Activated T-helper 9 cell treated with anti-CD3 and anti-CD28 coated beads, Interleukin-2, amount 50 U/mL, for 16 hours (primary cell): Measurements from ENCODE around the gene RAD51B.

Experiments
- DNase-seq: peaks from one replicate; pipeline ENCODE4 v3.0.0-alpha.2; 2020; ENCODE audit warnings: low read depth

The RAD51B gene

DNA sequence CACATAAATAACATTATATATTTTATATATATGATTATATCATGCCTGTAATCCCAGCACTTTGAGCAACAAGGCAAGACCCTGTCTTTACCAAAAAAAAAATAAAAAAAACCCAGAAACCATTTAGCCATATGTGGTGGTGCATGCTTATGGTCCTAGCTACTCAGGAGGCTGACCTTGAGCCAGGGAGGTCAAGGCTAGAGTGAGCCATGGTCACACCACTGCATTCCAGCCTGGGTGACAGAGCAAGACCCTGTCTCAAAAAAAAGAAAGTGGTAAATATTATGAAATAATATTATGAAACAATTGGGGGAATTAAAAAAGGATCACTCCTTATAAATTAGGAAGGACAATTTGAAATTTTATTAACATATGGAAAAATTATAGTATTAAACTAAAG is 16.0 kb downstream of the RAD51B start:
- no peak for DNase-seq

DNA sequence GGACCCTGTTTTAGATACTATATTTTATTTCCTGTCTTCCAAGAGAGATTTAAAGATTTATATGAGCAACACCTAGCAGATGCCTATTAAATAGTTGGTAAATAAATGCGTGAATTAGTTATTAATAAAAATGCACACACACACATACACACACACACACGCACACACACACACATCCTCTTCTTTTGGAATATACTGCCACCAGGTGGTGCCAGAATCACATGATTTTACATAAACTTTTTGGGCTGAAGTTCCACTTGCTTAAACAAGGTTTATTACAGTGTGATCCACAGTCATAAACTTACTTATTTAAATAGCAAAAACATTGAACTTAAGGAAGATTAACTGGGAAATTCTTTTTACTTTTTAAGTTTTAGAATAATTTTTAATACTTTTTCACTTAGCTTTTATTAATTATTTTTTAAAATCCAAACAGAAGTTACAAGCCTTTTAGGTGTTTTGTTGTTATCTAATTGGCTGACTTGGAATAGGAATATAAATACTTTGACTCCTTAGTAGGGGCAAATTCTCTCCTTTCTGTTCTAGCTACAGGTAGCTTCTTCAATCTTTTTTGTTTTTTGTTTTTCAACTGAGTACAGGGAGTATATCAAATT is 17.5 kb downstream of the RAD51B start:
- no peak for DNase-seq

DNA sequence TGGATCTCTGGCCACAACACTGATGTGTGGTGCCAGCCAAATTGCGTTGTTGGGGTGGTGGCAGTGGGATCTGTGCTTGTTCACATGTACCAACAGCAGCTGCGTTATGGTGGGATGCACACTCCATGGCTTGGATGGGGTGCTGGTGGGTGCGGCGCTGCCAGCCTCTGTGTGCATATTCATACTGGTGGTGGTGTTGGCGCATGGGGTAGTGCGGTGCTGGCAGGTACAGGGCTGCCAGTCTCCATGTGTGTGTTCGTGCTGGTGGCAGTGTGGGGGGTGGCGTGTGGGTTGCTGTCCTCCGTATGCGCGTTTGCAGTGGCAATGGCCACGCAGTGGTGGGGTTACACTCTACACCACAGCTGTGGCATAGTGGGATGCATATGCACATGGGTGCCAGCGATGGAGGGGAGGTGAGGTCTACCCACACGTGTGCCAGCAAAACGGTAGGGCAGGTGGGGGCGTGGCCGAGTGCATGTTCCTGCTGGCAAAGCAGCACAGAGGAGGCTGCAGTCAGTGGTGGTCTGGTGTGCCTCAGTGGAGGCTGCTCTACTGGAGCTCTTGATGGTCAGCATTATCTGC is 26.5 kb downstream of the RAD51B start:
- no peak for DNase-seq

DNA sequence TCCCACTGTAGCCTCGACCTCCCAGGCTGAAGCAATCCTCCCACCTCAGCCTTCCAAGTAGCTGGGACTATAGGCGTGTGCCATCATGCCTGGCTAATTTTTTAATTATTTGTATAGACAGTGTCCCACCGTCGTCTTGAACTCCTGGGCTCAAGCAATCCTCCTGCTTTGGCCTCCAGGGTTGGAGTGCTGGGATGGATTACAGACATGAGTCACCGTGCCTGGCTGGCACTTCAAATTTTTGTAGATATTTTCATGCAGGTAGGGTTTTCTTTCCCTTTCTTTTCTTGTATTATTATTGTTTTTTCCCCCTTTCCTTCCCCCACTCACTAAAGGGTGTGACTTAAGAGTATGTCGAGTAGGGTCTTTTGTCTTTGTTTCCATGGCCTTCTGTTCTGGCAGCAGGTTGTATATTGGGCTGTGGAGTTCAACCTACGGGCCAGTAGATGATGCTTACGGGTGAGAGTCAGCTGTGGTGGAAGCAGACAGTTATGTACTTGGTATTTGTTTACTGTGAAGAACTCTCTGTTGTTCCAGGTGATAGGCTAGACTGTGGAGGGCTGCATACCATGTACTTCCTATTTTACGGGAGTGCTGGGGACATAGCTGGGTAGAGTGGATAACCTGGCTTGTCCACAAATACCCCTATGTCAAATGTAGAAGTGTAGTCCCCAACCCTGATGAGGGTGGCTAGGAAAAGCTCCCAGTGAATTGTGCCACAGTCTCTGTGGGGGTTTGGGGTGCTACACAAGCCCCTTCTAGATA is 30.7 kb downstream of the RAD51B start:
- no peak for DNase-seq

DNA sequence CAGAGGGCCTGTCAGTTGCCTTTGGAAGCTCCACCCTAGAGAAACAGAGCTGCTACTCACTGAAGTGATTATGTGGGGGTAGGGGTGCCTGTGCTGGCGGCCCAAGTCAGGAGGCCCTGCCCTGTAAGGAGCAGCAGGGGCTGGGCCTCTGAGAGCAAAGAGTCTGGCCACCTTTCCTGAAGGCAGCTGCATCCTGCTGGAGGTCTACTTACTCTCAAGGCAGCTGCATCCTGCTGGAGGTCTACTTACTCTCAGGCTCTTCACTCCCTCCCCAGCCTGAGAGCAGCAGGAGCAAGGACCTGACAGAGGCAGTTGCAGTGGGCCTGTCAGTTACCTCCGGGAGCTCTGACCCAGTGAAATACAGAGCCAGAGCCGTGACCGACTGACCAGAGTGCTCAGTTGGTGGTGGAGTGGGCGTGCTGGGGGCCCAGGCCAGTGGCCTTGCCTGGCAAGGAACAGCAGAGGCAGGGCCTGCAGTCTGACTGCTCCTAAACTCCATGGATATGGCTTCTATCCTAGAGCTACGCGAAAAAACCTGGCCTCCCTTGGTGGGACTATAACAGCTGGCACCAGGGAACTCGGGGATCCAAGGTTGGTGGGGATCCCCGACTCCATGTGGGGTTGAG is 32.3 kb downstream of the RAD51B start:
- no peak for DNase-seq

DNA sequence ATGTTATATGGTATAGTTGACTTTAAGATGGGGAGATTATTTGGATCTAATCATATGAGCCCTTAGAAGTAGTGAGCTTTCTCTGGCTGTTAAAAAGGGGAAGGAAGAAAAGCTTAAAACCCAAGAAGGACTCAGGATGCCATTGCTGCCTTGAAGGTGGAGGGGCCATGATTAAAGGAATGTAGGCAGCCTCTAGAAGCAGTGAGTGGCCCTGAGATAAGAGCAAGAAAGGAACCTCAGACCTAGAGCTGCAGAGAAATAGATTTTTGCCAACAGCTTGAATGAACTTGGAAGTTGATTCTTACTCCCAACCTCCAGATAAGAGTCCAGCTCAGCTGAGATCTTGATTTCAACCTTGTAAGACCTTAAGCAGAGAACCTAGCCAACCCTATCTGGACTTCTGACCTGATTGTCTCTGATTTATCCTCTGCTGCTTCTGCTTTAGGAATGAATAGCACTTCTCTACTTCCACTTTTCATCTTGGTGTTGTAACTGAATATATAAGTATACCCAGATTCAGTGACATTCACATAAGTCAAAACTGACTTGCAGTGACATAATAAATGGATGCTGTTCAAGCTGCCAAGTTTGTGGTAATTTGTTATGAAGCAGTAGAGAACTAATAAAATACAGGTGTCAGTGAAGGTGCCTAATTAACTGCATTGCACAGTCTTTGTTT is 33.5 kb downstream of the RAD51B start:
- DNase-seq = no peak

DNA sequence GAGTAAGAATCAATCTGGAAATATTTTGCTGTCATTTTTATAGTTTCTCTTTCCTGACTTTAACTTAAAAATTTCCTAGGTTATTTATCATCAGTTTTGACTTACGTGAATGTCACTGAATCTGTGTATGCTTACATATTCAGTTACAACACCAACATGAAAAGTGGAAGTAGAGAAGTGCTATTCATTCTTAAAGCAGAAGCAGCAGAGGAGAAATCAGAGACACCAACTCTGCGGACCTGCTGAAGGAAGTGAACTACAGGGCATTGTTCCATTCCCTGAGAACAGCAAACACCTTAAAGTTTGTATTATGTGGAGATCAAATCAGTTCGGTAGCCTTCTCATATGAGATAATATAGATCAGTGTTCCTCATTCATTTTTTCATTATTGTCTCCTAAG is 34.1 kb downstream of the RAD51B start:
- DNase-seq = no peak

DNA sequence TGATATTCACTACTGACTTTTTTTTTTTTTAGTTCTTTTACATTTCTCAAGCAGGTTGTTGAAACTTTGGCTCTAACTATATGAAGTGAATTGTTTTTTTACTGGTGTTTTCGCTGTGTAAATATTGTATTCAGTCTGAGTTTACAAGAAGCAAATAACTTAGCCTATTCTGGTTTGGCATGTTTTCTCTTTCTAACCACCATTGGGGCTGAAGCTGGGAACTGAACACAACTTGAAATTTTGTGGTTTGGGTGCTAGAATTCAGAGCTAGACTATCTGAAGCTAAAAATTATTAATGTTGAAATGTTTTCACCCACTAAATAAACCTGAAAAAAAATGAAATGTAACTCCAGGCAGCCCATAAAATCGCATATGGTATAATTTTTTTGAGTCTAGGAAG is 37.2 kb downstream of the RAD51B start:
- no peak for DNase-seq

DNA sequence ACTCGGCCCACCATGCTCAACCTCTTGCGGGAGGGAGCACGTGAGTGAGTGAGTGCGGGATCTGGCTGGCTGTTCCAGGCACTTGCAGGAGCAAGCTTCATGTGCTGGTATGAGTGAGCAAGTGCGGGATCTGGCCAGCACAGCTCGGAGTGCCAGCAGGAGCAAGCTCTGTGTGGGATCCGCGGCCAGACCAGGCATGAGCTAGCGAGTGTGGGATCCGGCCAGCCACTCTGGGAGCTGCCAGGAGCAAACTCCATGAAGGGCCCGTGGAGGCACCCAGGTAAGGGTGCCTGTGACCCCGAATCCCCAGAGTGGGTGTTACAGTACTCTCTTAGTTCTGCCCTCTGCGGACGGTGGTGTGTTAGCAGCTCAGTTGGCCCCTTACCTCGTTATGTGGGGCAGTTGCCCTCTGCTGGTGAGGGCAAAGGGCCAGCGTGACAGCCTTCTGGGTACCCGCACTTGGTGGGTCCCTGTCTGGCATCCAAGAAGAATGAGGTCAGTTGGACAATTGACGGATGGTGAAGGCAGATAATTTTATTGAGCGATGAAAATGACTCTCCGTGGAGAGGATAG is 38.3 kb downstream of the RAD51B start:
- no peak for DNase-seq

DNA sequence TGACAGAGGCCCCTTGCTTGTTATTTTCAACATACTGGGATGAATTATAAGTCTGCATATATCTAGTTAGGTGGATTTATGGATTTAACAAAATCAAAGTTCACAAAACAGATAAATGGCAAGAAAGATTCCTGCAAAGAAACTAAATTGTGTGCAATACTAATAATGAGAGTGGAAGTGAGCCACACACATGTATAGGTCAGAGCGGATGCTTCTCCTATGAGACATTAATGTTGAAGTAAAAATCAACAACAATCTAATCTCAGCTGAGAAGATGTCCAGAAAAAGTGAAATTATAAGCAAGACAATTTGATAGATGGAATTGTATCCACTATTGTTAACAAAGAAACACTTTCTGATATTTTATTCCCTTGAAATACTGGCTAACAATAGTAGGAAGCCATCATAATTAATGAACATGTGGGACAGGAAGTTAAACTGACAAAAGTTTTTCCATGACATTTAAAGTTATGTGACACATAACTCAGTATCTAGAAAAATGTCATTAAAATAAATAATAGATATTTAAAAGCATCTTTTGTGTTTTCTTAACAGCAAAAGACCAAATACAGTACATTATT is 39.7 kb downstream of the RAD51B start:
- no peak for DNase-seq

DNA sequence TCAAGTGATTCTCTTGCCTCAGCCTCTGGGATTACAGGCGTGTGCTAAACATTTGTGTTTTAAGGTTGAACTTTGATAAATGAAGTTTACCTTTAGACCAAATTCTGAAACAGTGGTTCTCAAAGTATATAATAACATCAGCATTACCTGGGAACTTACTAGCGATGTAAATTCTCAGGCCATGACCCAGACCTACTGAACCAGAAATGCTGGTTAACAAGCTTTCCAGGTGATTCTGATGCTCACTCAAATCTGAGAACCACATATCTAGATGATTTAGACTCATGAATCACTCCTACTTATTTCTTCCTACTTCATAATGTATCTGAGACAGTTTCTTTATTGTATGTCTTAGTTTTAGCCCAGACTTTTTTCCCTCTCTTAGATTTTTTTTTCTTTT is 43.6 kb downstream of the RAD51B start:
- no peak for DNase-seq

DNA sequence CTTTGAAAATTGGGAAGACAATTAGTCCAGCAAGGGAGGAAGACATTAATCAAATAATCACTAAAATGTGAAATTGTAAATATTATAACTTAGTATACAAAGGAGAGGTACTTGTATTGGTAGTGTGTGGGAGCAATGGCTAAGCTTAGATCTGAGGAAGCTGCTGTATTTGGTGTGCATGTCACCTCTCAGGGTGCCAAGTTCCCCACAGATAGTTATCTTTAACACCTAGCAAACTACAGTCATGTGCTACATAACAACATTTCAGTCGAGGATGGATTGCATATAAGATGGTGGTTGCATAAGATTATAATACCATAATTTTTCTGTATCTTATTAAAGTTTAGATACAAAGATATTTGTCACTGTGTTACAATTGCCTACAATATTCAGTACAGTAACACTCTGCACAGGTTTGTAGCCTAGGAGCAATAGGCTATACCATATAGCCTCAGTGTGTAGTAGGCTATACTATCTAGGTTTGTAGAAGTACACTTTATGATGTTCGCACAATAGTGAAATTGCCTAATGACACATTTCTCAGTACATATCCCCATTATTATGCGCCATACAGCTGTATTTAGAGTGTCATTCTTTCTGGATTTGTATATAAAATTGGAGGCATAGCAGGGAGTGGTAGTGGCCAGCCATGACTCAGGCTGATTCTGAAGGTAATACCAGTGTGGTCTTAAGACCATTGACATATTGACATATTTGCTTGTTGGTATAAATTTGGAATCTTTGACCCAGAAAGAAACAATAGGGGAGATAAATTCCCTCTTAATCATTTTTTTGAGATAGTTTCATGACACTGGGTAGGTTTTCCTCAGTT is 55.8 kb downstream of the RAD51B start:
- DNase-seq = no peak

DNA sequence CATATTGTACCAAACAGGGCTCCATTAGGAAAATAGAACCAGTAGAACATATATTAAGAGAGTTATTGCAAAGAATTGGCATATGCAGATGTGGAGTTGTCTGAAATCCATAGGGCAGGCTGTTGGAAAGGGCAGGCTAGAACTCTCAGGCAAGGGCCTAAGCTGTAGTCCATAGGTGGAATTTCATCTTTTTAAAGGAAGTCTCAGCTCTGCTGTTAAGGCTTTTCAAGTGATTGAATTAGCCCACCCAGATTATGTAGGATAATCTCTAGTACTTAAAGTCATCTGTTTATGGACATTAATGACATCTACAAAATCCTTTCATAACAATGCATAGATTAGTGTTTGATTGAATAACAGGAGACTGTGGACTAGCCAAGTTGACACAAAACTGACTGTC is 59.4 kb downstream of the RAD51B start:
- DNase-seq = no peak

DNA sequence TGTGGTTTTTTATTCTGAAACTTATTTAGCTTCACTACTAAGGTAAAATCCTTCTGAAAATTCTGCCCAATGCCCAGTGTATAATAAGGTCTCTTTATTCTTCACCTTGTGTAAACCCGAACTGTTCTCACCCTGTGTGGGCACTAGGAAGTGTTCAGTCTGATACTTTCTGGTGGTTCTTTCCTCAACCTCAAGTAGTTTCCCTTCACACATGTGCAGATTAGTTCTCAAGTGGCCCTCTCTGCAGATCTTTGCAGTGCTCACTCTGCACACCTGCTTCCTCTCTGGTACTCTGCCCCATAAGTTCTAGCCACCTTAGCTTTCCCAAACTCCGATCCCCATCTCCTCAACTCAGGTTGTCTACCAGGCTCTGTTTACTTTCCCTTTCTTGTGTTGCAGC is 61.6 kb downstream of the RAD51B start:
- DNase-seq = no peak

DNA sequence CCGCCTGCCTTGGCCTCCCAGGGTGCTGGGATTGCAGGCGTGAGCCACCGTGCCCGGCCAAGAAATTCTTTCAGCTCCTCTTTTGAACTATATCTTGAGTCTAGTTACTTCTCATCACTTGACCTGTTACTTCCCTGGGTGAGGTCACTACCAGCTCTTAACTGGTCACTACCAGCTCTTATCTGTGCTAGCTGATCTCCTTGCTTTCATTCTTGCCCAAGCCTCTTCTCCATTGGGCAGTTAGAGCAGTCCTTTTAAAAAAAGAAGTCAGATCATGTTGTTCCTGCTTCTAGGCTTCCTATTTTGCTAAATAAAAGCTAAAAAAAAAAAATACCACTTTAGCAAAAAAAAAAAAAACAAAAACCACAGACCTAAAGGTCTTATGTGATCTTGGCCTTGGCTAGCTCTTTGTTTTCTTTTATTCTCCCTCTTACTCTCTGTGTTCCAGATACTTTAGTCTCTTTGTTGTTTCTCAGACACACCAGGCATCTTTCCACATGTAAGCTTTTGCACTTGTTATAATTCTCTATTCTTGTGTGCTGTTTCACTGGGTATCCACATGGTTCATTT is 63.5 kb downstream of the RAD51B start:
- no peak for DNase-seq

DNA sequence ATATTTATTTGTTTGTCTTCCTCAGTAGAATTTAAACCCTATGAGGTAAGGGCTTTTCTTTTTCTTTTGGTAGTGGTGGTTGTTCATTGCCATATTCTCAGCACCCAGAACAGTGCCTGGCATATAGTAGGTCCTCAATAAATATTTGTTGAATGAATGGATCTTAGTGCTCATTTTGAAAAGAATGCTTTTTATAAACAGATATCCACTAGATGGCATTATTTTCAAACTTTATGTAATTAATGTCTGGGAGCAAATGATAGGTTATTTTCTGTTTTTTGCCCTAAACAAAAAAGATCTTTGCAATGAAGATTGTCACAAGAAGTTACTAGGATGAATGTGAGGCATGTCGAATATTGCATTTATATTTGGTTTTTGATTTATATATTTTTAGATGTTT is 64.1 kb downstream of the RAD51B start:
- no peak for DNase-seq

DNA sequence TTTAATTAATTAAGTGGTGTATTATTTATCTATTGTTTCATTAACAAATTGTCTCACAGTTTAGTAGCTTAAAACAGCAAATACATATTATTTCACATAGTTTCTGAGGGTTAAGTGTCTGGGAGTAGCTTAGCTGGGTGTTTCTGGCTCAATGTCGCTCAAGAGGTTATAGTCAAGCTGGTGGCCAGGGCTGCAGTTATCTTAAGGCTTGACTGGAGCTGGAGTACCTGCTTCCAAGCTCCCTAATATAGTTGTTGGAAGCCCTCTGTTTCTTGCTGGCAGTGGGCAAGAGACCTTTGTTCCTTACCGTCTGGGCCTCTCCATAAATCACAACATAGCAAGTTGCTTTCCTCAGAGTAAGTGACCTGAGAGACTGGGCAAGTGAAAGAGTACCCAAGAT is 66.6 kb downstream of the RAD51B start:
- DNase-seq = no peak

DNA sequence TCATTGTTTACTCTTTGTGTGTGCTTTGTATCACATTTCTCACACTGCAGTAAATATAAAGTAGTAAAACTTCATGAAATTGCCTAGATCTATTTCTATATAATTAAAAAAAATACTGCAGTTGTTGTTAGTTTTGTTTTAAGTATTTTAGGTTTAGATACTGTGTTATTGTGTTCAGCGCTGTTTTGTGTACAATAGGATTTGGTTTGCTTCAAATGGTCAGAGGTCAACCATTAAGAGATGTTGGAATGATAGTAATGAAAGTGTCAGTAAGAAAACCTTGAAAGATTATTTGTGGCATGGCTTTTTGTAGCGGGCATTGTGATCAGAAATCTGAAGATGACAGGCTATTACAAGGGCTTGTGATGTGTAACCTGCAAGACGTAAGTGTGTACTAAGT is 67.9 kb downstream of the RAD51B start:
- no peak for DNase-seq

DNA sequence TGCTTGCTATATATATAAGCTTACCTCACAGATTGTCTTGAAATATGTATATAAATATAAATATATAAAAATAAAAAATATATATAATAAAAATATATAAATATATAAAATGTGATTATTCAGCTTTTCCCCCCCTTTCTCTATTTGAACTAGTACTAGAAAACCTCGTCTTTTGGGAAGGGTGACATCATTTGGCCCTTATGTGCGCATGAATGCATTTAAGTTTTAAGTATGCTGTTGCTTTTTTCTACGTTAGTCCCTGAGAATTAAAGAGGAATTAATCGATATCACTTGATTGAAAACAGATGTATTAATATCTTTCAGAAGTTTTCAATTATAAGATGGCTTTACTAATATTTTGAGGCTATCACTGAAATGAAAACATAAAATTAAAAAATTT is 69.9 kb downstream of the RAD51B start:
- no peak for DNase-seq

DNA sequence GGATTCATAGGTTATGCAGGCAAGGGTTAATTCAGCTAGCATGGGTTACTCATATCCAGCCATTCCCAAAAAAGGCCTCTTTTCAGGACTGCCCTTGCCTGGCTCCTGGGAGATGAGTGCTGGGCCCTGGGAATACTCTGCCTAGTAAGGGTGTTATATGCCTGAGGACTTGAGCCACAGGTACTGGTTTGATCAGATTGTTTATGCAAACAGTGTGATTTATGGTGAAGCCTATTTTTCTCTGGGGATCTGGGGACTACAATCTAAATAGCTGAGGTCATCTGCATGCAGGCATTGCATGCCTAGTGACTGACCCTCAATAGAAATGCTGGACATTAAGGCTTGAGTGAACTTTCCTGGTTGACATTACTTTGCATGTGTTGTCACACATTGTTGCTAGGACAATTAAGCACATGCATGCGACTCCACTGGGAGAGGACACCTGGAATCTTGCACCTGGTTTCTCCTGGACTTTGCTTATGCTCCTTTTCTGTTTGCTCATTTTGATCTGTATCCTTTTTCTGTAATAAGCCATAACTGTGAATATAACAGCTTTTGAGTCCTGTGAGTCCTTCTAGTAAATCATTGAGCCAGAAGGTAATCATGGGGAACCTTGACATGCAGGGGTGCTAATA is 73.0 kb downstream of the RAD51B start:
- DNase-seq = no peak
